GM19455 (cell line): ENCODE results near the gene ZFX.

Source experiments
- ATAC-seq: cut with Tn5 transposase; IDR thresholded peaks from one replicate; pipeline ENCODE4 v1.9.1; 2021; ENCODE audit not compliant: unreplicated experiment

ZFX gene

DNA sequence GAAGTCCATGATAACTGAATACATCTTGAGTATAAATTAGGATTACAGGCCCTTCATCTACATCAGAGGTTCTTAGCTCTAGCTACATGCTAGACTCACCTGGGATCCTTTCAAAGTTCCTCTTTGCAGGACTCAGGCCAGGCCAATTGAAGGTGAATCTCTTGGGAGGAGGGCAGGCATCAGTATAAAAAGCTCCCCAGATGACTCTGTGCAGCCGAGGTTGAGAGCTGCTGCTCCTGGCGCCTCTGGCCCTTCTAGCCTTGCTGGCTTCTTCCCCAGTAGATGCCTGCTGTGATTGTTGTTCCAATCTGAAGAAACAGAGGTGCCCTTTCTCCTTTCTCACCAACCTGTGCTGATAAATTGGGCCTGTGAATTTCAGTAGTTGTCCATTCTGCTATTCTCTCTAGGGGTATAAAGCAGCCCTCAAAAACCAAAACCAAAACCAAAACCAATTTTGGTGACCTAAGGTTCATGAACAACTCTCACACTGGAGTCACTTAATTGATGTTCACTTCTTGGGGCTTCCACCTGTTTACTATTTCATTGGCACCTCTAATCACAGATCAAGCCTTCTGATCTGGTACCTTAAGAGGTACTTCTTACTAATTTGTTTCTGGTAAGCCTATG lies 85.7 kb downstream of the ZFX start:
- peak; percentile 63 for ATAC-seq

DNA sequence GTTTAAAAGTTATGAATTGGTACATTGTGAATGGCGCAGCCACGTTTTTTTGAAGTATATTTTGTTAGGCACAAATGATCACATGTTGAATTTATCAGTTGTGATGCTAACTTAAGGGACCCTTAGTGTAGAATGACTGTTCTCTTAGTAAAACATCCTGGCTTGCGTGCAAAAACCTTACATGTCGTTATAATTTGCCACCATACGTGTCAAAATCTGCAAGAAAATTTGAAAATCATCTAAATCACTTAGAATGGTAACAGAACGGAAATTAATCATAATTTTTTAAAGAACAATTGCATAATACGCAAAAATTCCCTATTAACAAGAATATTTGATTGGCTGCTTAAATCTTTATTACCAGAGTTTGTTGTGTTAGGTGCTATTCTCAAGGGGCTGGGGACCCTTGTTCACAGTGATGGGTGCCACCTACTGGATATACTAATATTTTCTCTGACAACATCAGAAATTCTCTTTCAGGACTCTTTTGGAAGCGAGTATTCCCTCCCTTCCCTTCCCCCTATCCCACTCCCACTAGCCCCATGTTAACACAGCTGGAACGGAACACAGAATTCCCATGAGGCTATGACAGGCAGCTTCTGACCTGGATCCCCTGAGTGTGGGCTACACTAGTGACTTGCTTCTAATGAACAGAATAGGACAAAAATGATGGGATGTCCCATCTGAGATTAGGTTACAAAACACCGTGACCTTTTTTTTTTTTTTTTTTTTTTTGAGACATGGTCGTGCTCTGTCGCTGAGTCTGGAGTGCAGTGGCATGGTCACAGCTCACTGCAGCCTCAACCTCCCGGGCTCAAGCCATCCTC lies 92.5 kb downstream of the ZFX start:
- ATAC-seq: peak; percentile 23

DNA sequence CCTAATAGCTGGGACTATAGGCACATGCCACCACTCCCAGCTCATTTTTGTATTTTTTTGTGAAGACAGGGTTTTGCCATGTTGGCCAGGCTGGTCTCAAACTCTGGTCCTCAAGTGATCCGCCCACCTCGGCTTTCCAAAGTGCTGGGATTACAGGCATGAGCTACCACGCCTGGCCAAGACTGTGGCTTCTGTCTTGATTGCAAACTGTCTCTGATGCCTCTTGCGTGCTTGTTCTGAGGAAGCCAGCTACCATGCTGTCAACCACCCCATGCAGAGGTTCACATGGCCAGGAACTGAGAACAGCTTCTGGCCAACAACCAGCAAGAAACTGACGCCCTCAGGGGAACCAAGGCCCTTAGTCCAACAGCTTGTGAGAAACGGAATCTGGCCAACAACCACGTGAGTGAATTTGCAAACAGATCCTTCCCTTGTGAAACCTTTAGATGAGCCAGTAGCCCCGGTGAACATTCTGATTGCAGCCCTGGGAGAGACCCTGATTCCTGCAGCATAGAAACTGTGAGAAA lies 93.2 kb downstream of the ZFX start:
- peak; percentile 90 for ATAC-seq

DNA sequence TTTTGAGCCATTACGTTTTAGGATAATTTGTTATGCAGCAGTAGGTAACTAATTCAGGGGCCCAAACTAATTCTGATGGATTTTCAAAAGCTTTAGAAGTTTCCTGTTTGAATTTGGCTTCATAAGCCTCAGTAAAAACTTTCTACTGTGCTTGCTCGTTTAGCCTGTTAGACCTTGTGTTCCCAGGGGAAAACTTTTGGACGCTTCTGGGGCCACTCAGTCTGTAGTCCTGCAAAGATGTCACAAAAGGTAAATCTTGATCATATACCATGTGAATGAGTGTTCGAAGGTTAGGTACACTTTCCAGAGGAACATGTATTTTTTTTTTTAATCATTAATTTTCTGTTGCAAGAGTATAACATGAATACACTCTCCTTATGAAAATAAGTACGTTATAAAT lies 93.7 kb downstream of the ZFX start:
- peak; percentile 32 for ATAC-seq

DNA sequence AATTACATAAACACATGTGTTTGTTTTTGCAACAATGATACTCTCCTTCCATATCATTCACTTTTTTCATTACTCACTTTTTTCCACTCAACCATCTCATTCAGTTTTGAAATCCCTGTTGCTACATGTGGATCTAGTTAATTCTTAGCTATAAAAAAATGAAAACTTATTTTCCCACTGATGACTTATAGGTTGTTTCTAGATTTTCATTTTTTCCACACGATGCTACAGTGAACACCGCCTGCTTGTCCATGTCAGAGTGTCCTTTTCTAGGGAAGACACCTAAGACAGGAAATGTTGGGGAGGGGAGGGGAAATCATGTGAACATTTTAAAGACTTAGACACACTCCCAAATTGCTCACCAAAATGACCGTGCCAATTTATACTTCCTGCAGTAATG lies 94.2 kb downstream of the ZFX start:
- ATAC-seq: no peak

DNA sequence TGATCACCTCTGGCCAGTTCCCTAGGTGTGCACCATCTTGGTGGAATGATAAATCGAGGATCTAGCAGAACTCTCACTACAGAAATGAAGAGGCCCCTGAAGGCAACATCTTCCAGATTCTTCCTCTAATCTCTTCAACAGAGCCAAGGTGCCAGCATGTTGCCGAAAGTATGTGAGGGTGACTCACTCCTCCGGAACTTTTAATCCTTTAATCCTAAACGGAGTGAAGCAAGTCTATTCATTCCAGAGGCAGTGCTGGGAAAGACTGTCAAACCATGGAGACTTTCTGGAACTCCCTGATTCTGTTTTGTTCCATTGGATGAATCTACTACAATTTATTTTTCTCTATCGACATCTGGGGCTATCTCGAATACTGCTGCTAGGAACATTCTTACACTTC lies 95.7 kb downstream of the ZFX start:
- no peak for ATAC-seq

DNA sequence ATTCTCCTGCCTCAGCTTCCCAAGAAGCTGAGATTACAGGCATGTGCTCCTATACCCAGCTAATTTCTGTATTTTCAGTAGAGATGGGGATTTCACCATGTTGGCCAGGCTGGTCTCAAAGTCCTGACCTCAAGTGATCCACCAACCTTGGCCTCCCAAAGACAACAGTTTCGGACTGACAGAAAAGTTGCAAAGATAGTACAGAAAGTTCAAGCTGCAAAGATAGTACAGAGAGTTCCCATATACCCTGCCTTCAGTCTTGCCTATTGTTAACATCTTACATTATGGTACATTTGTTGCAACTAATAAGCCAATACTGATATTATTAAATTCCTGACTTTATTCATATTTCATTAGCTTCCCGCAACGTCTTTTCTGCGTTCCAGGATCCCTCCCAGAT lies 98.5 kb downstream of the ZFX start:
- no peak for ATAC-seq

DNA sequence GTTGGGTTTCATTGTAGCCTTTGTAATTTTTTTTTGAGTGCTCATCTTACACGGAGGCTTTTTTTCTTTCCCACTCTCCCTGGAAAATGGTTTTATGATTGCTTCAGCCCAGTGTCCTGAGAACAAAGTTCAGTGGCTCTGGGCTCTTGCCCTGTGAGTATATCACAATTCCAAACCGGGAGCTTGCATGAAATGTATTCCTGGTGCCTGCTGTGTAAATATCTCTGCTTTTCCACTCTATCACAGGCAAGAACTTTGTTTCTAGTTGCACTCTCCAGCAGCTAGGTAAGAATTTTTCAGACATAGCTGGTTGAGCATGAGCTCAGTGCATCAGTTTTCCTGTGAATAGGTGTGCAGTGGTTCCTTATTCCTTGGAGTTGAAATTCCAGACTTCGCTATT lies 103.5 kb downstream of the ZFX start:
- ATAC-seq: no peak

DNA sequence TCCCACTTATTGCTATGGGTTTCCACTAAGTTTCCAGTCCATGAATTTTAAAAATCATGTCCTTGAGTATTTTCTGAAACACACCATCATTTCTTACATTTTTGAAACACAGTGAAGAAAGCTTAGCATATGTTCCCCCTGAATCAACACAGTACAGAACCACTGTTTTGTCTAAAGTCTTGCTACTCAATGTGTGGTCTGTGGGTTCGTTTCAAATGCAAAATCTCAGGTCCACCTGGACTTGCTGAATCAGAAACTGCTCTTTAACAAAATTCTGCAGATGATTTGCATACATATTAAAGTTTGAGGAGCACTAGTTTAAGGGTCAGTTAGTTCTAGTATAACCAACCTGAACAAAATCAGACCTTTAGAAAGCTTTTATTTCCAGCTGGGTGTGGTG lies 103.9 kb downstream of the ZFX start:
- ATAC-seq: no peak

DNA sequence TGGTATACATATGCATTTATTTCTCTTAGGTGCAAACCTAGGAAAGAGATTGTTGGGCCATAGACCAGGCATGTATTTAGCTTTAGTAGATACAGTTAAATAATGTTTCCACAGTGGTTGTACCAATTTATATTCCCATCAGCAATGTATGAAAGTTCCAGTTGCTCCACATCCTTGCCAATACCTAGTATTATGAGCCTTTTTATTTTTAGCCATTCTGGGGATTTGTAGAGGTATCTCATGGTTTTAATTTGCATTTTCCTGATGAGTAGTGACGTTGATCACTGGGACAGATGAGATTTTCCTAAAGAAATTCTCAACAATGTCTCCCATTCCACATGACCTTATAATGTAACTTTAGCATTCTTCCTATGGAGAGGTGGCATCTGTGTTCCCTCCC lies 107.5 kb downstream of the ZFX start:
- no peak for ATAC-seq

DNA sequence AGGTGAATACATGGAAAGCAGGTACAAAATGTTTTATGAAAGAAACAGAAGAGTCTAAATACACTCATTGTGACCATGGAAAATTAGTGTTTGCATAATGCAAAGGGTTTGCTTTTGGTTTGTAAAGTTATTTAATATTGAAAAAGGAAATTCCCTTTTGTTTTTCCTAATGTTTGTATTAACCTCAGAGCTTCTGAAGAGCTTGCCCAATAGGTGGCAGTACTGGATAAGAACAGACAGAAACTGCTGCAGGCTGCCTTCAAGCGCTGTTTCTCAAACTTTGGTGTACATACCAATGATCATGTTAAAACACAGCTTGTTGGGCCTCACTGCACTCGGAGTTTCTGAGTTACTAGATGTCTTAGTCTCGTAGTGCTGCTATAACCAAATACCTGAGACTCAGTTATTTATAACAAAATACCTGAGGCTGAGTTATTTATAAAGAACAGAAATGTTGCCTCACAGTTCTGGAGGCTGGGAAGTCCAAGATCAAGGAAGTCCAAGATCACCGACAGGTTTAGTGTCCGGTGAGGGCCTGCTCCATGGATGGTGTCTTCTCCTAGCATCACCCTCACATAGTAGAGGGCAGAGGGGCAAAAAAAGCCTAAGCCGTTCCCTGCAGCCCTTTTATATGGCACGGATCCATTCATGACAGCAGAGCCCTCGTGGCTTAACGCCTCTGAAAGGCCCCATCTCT lies 110.2 kb downstream of the ZFX start:
- no peak for ATAC-seq

DNA sequence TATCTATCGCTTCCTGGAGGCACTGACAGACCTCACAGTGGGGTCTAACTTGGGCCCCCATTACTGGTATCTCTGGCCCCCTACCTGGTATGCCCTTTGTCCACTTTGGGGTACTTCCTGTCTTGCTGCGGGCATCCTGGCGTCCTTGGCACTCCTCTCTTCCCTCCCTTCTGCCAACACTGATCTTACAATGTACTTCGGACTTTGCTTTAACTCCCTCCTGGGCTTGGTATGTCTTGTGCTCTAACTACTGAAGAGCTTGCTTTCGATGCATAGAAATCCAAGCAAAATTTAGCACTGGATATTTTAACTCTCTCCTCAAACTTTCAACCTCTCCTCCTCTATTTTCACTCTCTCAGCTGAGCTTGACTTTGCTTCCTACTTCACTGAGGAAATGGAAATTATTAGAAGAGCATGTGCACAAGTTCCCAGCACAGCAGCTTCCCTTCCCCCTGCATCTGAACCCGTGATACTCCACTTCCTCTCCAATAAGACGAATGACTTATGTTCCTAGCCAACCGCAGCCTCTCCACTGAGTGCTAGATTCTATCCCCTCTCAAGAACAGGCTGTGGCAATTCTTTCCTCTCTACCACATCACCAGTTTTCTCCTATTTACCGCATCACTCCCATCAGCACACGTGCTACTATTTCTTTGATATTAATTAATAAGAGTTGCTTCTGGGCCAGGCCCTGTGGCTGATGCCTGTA lies 111.5 kb downstream of the ZFX start:
- no peak for ATAC-seq

DNA sequence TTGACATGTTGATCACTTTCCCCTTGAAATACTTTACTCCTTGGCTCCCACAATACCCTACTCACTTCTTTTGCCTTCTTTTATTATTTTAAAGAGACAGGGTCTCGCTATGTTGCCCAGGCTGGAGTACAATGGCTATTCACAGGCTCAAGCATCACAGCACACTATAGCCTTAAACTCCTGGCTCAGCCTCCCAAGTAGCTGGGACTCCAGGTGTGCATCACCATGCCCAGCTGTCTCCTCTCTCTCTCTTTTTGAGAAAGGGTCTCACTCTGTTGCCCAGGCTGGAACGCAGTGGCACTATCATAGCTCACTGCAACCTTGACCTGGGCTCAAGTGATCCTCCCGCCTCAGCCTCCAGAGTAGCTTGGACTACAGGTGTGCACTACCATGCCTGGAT lies 112.8 kb downstream of the ZFX start:
- ATAC-seq: no peak

DNA sequence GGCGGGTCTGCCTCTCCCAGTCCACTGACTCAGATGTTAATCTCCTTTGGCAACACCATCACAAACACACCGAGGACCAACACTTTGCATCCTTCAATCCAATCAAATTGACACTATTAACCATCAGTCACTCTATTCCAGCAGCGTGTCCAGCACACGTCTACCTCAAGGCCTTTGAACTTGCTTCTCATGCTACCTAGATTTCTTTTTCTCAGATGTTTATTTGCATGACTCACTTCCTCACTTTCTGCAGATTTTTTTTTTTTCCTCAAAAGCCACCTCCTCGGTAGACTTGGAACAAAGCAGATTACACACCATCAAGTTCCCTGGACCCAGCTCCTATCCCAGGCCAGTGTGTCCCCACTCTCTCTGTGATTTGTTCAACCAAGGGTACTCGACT lies 114.9 kb downstream of the ZFX start:
- ATAC-seq: no peak
